GM21786 (cell line): ENCODE results near the gene TCF20.
A peak's percentile ranks its signal among the peaks of the same experiment; 100 is the strongest.

Experiments
- ATAC-seq: cut with Tn5 transposase; IDR thresholded peaks from one replicate; pipeline ENCODE4 v1.9.1; 2021; ENCODE audit not compliant: unreplicated experiment

Gene TCF20

GRCh38 chr22:42300259-42301076, 30.0 kb upstream of the TCF20 start:
- peak; percentile 65 for ATAC-seq

GRCh38 chr22:42299586-42300258, 29.3 kb upstream of the TCF20 start:
- no peak for ATAC-seq

DNA sequence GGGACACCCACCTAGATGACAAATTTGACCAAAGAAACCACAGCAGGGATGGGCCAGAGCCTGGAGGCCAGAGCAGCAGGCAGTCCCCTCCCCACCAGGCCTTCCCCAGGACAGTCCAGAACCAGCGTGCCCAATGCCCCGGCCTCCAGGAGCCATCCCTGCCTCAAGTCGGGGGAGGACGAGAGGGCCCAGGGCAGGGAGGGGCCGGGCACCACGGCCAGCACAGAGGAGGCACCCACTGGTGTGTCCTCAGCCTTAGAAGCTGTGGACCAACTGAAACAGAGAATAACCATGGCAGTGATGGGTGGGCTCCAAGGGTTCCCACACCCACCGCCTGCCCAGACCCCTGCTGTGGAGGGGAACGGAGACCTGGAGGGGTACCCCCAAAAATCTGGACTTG, 28.3 kb upstream of the TCF20 start:
- no peak for ATAC-seq

DNA sequence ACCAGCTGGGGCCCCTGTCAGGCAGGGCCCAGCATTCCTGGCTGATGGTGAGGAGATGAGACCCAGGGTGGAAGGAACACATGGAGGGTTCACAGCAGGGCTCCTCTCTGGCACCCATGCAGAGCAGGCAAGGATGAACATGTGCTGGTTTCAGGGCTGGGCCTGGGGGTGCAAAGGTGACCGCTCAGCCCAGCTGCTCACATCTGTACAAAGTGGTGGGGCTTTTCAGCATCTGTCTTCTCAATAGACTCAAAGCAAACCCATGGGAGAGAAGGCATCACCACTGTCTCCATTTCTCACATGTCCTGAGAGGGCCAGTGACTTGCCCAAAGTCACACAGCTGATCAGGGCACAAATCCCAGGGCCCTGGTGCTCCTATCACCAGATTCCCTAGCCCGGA, 27.3 kb upstream of the TCF20 start:
- ATAC-seq: no peak

DNA sequence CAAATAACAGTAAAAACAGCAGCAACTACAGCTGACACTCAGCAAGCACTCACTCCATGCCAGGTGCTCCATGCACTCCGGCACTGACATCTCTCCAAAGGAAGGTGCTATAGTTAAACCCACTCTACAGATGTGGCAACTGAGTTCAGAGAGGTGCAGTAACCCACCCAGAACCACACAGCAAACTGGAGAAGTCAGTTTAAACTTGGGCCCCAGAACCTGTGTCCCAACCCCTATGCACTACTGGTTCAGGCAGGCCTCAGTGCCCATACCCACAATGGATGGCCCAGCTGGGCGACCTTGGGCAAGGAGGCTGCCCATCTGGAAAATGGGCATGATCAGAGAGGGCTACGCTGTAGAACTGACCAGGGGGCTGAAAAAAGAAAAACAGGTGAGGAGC, 26.4 kb upstream of the TCF20 start:
- no peak for ATAC-seq

- no peak for ATAC-seq
These were observed 26.0 kb upstream of the TCF20 start for GRCh38 chr22:42296381-42296853.

GRCh38 chr22:42294034-42294985, 23.9 kb upstream of the TCF20 start:
- ATAC-seq: no peak

- no peak for ATAC-seq
These were observed 22.5 kb upstream of the TCF20 start for GRCh38 chr22:42292732-42293520.

DNA sequence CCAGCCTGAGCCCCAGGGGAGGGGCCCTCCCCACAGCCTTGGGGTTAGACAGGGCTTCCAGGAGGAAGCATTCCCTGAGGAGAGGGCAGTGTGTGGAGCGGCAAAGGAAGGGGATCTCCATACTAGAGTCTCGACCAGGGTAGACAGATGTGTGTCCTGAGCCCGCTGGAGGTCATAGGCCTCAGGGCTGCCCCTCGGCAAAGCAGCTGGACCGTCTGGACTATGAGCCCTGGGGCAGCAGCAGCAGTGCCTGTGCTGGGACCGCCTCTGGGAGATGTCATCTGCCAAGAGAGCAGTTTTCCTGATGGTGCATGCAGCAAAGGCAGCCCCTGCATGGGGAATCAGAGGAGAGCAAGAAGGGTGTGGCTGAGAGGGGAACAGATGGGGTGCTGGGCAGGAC, 20.8 kb upstream of the TCF20 start:
- ATAC-seq: no peak

DNA sequence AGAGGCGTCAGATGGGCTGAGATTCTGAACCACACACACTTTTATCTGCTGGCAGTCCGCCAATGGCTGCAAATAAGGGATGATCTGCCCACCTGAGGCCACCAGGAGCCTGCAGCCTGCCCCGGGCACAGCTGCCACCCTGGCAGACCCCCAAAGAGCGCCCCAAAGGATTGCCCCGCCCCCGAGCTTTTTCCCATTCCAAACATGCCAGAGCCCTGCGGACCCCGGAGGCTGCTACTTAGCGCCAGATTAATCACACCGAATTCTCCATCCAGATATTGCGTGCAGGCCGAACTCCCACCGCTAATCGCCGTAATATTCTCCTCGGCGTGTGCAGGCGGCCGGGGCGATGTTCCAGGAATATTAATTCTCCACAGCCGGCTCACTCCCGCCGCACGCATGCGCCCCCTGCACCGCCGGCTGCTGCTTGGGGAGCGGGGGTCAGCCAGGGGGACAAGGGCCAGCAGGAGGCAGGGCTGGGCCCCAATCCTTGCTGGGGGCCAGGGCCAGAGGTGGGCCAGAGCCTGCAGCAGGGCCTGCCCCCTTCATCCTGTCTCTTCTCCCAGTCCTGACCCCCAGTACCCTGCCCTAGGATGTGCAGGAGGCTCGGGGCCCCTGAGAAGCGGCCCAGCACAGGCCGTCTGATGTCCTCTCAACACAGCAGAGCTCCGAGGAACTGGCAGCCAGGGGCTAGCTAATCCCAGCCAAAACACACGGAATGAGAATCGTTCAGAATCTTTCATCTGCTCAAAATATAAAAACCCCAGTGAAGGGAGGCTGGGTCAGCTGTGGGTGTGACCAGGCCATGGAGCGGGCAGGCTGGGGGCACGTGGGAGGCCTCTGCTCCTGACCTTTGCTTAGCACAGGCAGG, 19.5 kb upstream of the TCF20 start:
- no peak for ATAC-seq

GRCh38 chr22:42288791-42289190, 18.3 kb upstream of the TCF20 start:
- no peak for ATAC-seq

DNA sequence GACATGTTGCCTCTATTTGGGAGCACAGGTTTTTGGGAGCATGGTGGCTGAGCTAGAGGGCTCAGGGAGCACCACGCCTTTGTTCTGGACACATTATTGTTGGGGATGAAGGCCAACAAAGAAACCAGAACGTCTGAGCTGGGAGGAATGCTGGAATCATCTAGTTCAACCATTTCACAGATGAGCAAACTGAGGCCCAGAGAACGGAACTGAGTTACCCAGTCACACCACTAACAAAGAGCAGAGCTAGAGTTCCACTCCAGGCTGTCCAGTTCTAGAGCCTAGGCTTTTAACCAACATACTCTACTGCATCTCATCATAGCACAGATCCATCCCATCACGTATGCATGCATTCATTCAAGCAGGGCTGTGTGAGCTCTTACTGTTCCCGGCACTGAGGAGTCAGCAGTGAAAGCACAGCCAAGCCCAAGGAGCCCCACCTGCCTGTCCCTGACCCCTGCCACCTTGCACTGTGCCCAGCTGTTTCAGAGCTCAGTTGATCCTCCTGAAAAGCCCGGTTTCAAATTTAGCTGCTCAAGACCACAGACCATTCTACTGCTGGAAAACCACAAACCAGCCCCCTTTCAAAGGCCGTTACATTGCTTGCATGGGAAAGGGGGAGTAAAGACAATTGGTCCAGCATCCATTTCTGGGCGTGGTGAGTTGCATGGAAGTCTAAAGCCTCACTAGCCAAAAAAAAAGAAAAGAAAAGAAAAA, 16.9 kb upstream of the TCF20 start:
- no peak for ATAC-seq

- no peak for ATAC-seq
These were observed 15.8 kb upstream of the TCF20 start for GRCh38 chr22:42286205-42286604.

DNA sequence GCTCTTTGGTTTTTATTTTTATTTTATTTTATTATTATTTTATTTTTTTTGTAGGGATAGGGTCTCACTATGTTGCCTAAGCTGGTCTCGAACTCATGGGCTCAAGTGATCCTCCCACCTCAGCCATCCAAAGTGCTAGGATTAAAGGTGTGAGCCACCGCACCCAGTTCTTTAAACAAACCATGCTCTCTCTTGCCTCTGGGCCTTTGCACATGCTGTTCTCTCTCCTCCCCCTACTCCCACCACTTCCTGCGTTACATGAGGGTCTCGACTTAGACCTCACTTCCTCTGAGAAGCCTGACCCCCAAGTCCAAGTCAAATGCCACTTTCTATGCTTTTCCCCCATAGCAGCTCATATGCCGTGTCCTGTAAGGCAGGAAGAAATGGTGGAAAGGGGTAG, 15.2 kb upstream of the TCF20 start:
- ATAC-seq: no peak

- ATAC-seq: no peak
These were observed 14.3 kb upstream of the TCF20 start for GRCh38 chr22:42284643-42285181.

DNA sequence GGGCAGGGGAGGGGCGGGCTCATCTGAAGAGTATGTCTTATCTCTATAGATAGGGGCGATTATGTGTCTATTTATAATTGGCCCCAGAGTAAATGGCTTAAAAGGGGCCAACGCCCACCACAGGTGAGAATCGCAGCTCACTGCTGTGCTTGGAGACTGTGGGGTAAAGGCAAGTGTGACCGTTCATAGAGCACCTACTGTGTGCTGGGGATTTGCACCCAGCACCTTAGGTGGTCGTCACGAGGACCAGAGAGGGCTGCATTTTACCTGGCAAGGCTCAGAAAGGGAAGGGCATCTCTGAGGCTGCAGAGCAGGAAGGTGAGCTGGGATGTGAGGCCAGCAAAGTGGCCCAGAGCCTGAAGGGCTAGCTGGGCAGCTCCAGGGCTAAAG, 13.7 kb upstream of the TCF20 start:
- ATAC-seq: no peak

DNA sequence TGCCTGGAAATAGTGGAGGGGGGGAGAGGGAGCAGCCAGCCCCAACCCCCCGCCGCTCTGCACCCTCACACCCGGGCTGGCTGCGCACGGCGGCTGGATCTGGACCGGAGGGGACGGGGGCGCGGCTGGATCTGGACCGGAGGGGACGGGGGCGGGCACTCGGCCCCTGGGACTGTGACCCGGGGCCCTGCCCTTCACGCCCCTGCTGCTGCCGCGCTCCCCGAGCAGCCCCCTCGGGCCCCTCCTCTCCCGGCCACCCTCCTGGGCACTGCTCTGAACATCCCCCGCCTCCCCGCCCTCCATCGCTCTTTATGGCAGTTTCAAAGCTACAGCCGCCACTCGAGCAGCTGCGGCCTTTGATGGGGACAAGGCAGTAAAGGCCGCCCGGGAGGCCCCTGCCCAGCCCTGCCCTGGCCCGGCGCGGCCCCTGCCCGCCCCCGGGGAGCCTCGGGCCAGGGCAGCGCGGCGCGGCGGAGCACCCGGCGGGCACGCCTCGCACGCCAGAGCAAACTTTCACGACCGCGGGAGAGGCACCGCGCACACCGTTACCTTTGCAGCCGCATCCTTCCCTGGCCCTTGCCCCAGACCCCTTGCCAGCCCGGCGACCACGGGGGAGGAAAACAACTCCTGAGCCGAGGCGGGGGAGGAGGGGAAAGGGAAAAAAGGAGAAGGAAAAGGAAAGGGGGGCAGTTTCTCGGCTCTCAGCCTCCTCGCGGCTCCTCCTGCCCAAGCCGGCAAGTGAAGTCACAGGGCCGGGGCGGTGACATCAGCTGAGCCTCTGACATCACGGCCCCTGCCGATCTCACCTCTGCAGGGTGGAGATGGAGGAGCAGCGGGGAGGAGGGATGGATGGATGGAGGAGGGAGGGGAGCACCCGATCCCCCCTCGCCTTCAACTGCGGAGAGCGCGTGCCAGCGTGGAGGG, 13.1 kb upstream of the TCF20 start:
- ATAC-seq: no peak

DNA sequence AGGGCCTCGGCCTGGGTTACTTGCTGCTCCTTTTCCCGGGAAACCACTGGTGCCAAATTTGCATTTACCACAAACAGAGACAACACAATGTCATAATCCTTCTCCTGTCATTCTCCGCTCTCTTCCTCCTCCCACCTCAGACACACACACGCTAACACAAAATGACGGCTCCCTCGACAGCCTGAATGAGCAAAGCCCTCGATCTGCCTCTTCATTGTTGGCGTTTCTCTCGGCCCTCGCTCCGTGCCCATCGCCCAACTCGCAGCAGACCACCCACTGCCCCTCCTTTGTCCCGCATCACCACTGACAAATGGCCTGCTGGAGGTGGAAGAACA, 12.5 kb upstream of the TCF20 start:
- no peak for ATAC-seq
